H1 (cell line): ENCODE data around the gene GAR1. TPM values are rescaled to one million over a fixed set of nuclear protein-coding genes. Genes with fewer than 3 reads are reported as not detected.

Experiments used
- CTCF ChIA-PET: fragments of 300-600 bp; sonication (Branson Sonifier 250); formaldehyde crosslinking; loops from one replicate; lab custom pipeline; 2021; ENCODE audit not compliant: partially characterized antibody; lab: Charles Lee
- POLR2A ChIA-PET: fragments of 300-600 bp; sonication (Branson Sonifier 250); formaldehyde crosslinking; loops from one replicate; lab custom pipeline; 2021; ENCODE audit warnings: inconsistent platforms; ENCODE audit not compliant: partially characterized antibody; lab: Charles Lee
- DNase-seq, 2 experiments: peaks; one replicate each; pipeline versions ENCODE4 v3.0.0 to v3.0.0-alpha.2; 2010 to 2022; ENCODE audit warnings: low spot score in 2 of 2, low read depth in 1 of 2, mixed read lengths in 1 of 2
- FAIRE-seq: peaks from 2 replicates; lab custom pipeline; 2011; peaks lifted over from hg19 to GRCh38; lab: Jason Lieb, UNC
- H2AFZ ChIP-seq: 2 replicates; pipeline ENCODE4 v1.8.1; 2012; ENCODE audit warnings: low read length, inconsistent platforms
- H2AK5ac ChIP-seq: 2 replicates; pipeline ENCODE4 v1.6.1; 2013; ENCODE audit warnings: low read depth, low read length
- H2BK120ac ChIP-seq: replicated peaks from 2 replicates; pipeline ENCODE3; 2013; ENCODE audit warnings: low read depth, low read length, inconsistent platforms
- H2BK12ac ChIP-seq: 2 replicates; pipeline ENCODE4 v1.6.1; 2013; ENCODE audit warnings: low read depth, low read length
- H2BK15ac ChIP-seq: 2 replicates; pipeline ENCODE4 v1.6.1; 2013; ENCODE audit warnings: low read length
- H2BK20ac ChIP-seq: 2 replicates; pipeline ENCODE4 v1.6.1; 2013; ENCODE audit warnings: low read length
- H2BK5ac ChIP-seq: 2 replicates; pipeline ENCODE4 v1.6.1; 2013; ENCODE audit warnings: low read depth, low read length
- H3K14ac ChIP-seq: 2 replicates; pipeline ENCODE4 v1.6.1; 2013; ENCODE audit warnings: inconsistent platforms; ENCODE audit not compliant: insufficient read length
- H3K18ac ChIP-seq: 2 replicates; pipeline ENCODE4 v1.6.1; 2013; ENCODE audit warnings: low read length; ENCODE audit errors: extremely low read depth
- H3K23ac ChIP-seq: 2 replicates; pipeline ENCODE4 v1.6.1; 2013; ENCODE audit warnings: inconsistent platforms; ENCODE audit not compliant: insufficient read length
- H3K23me2 ChIP-seq: 2 replicates; pipeline ENCODE4 v1.6.1; 2013; ENCODE audit warnings: low read depth, low read length
- H3K27ac ChIP-seq: 2 replicates; pipeline ENCODE4 v1.6.1; 2011; ENCODE audit warnings: low read depth, low read length, inconsistent platforms
- H3K27me3 ChIP-seq, 4 experiments: replicated peaks in 1 of 4; 1 replicate in 1 of 4; 2 replicates in 3 of 4; pipeline versions ENCODE4 v1.6.1 to v1.8.1; 2011 to 2013; ENCODE audit warnings: low read length in 3 of 4, mild to moderate bottlenecking in 3 of 4, inconsistent platforms in 2 of 4, mixed read lengths in 2 of 4, moderate library complexity in 1 of 4; ENCODE audit not compliant: control insufficient read depth in 3 of 4, insufficient read depth in 3 of 4; ENCODE audit errors: extremely low read depth in 1 of 4
- H3K36me3 ChIP-seq, 4 experiments: 2 replicates each; pipeline versions ENCODE4 v1.6.1 to v1.8.1; 2011 to 2013; ENCODE audit warnings: mild to moderate bottlenecking in 4 of 4, low read length in 3 of 4, moderate library complexity in 2 of 4, control low read depth in 1 of 4, inconsistent platforms in 1 of 4; ENCODE audit not compliant: insufficient read depth in 4 of 4, control insufficient read depth in 2 of 4
- H3K4ac ChIP-seq: replicated peaks from 2 replicates; pipeline ENCODE3; 2013; ENCODE audit warnings: low read length, low read depth, mixed read lengths, inconsistent platforms; ENCODE audit not compliant: insufficient read length
- H3K4me1 ChIP-seq, 4 experiments: replicated peaks in 1 of 4; 1 replicate in 1 of 4; 2 replicates in 3 of 4; pipeline versions ENCODE4 v1.6.1 to v1.8.1; 2011 to 2013; ENCODE audit warnings: low read length in 3 of 4, inconsistent platforms in 2 of 4, mixed read lengths in 1 of 4; ENCODE audit not compliant: insufficient read depth in 4 of 4, control insufficient read depth in 3 of 4
- H3K4me2 ChIP-seq, 2 experiments: 2 replicates each; pipeline versions ENCODE4 v1.6.1 to v1.8.1; 2011 to 2013; ENCODE audit warnings: low read depth in 2 of 2, low read length in 2 of 2, control low read depth in 1 of 2, inconsistent platforms in 1 of 2, mild to moderate bottlenecking in 1 of 2; ENCODE audit not compliant: insufficient read depth in 1 of 2
- H3K4me3 ChIP-seq, 4 experiments: fragments of 200-600, 300-600 bp in 1 of 4; sonication (generic), shearing (Covaris generic), sonication (Bioruptor Twin) in 1 of 4; 2 replicates each; pipeline versions ENCODE4 v1.5.1 to v1.8.1; 2011 to 2016; ENCODE audit warnings: low read length in 4 of 4, low read depth in 3 of 4, control low read depth in 2 of 4, inconsistent platforms in 2 of 4, mild to moderate bottlenecking in 2 of 4, mixed read lengths in 1 of 4, moderate library complexity in 1 of 4; ENCODE audit not compliant: insufficient read depth in 2 of 4; ENCODE audit errors: extremely low read depth in 1 of 4
- H3K56ac ChIP-seq: replicated peaks from 2 replicates; pipeline ENCODE3; 2013; ENCODE audit warnings: low read depth, mild to moderate bottlenecking, mixed read lengths, low read length, inconsistent platforms; ENCODE audit not compliant: insufficient read length
- H3K79me1 ChIP-seq: 2 replicates; pipeline ENCODE4 v1.6.1; 2013; ENCODE audit warnings: low read depth, low read length, control low read depth
- H3K79me2 ChIP-seq, 2 experiments: 2 replicates each; pipeline versions ENCODE4 v1.6.1 to v1.8.1; 2012 to 2013; ENCODE audit warnings: low read length in 2 of 2, mild to moderate bottlenecking in 2 of 2, inconsistent platforms in 1 of 2; ENCODE audit not compliant: insufficient read depth in 2 of 2, control insufficient read depth in 1 of 2
- H3K9ac ChIP-seq, 4 experiments: replicated peaks in 1 of 4; 1 replicate in 1 of 4; 2 replicates in 3 of 4; pipeline versions ENCODE4 v1.6.1 to v1.8.1; 2011 to 2013; ENCODE audit warnings: low read depth in 3 of 4, low read length in 3 of 4, control low read depth in 2 of 4, mild to moderate bottlenecking in 2 of 4, moderate library complexity in 2 of 4, inconsistent platforms in 1 of 4; ENCODE audit errors: extremely low read depth in 1 of 4
- H3K9me3 ChIP-seq, 2 experiments: 2 replicates each; pipeline versions ENCODE4 v1.6.1 to v1.8.1; 2012 to 2013; ENCODE audit warnings: mild to moderate bottlenecking in 2 of 2, moderate library complexity in 2 of 2, control low read depth in 1 of 2, inconsistent platforms in 1 of 2, low read depth in 1 of 2, low read length in 1 of 2, mixed read lengths in 1 of 2; ENCODE audit not compliant: insufficient read depth in 2 of 2
- H4K20me1 ChIP-seq, 2 experiments: replicated peaks in 1 of 2; 2 replicates each; pipeline versions ENCODE3 to v1.8.1; 2011 to 2013; ENCODE audit warnings: inconsistent platforms in 2 of 2, low read length in 2 of 2, mild to moderate bottlenecking in 1 of 2; ENCODE audit not compliant: insufficient read depth in 2 of 2, control insufficient read depth in 1 of 2
- H4K5ac ChIP-seq: 2 replicates; pipeline ENCODE4 v1.6.1; 2013; ENCODE audit warnings: low read length, low read depth, mixed read lengths, inconsistent platforms; ENCODE audit not compliant: insufficient read length
- H4K8ac ChIP-seq: 2 replicates; pipeline ENCODE4 v1.8.0; 2013; ENCODE audit warnings: mild to moderate bottlenecking, moderate library complexity, low read length, inconsistent platforms; ENCODE audit not compliant: insufficient read depth; ENCODE audit errors: extremely low read depth
- H4K91ac ChIP-seq: replicated peaks from 2 replicates; pipeline ENCODE3; 2013; ENCODE audit warnings: low read length, mixed read lengths, inconsistent platforms; ENCODE audit not compliant: insufficient read length
- NANOG ChIP-seq: IDR thresholded peaks from 2 replicates; pipeline ENCODE4 v1.6.1; 2011; ENCODE audit warnings: low read length, low read depth, mild to moderate bottlenecking, inconsistent platforms; ENCODE audit not compliant: insufficient read depth, poor library complexity, severe bottlenecking
- SAP30 ChIP-seq: fragments of 300-600 bp; sonication (generic); IDR thresholded peaks from 2 replicates; pipeline ENCODE4 v1.7.1; 2012; ENCODE audit warnings: low read length, moderate library complexity, mild to moderate bottlenecking, inconsistent platforms; ENCODE audit not compliant: insufficient read depth, insufficient replicate concordance
- SRF ChIP-seq: IDR thresholded peaks from 2 replicates; pipeline ENCODE4 v1.6.1; 2011; ENCODE audit warnings: mild to moderate bottlenecking, low read depth, low read length, moderate library complexity
- WGBS, 2 experiments: shearing (Covaris generic) in 1 of 2; methylation state at CpG; one replicate each; pipeline versions ENCODE4 v1.1.6 to v1.1.7; 2013 to 2015; ENCODE audit warnings: low lambda C conversion rate in 2 of 2, mixed read lengths in 2 of 2, inconsistent platforms in 1 of 2, low coverage in 1 of 2, missing lambda C conversion rate in 1 of 2; ENCODE audit not compliant: insufficient replicate concordance in 2 of 2, insufficient coverage in 1 of 2, insufficient read length in 1 of 2; ENCODE audit errors: extremely low coverage in 1 of 2, missing lambda C conversion rate in 1 of 2; 5-methylcytosine and 5-hydroxymethylcytosine counted together
- polyA plus RNA-seq, 7 experiments: library from polyadenylated mRNA; depleted of rRNA in 3 of 7; stranded (reverse) in 5 of 7; unstranded in 2 of 7; fragments of >200 nt in 5 of 7; fragments of 200-250 nt in 2 of 7; gene quantifications; 1 replicate in 5 of 7; 2 replicates in 1 of 7; 4 replicates in 1 of 7; pipeline versions ENCODE4 v1.2.1 to v1.2.3, GENCODE V29; 2011 to 2013; ENCODE audit warnings: missing spikeins in 2 of 7, mixed read lengths in 2 of 7
- total RNA-seq: library from RNA; stranded (reverse); fragmentation: NEBNext Ultra II Directional; extraction: Animal tissue kit (Norgen Biotek cat#: 25700); gene quantifications from 2 replicates; pipeline ENCODE4 v1.2.1, GENCODE V29; 2021

GAR1 gene
- total and polyA plus RNA-seq, 2 of the 8 experiments (the other 6 are each of a cell fraction or from before 2014, with no cell fraction given), result 14.5 to 37.5 TPM

DNA sequence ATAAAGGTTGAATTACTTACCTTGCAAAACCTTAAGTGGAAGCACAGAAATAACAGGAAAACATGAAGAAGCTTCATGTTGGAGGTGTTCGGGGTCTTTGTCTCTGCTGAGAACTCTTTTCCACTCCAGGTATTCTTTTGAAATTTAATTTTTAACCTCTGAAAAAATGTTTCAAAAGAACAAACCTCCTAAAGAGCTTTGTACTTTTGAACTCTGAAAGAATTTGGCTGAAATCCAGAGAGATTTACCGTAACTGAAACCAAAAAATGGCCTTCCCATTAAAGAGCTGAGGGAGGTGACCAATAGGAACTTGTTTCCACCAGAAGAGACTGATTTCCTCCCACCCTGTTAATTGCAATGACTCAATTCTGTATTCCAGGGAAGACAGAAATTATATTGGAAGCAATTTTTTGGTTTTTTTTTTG lies 13.7 kb upstream of the GAR1 start, which contains the start of gene CFI:
TSS of gene CFI (minus strand) at position 105 of the 425 bp plus-strand sequence. CDS start at position 77, 28 bp downstream.
- Histone ChIP-seq H2BK5ac (no peak within 1 kb of the TSS), H3K4ac (no peak within 1 kb of the TSS), H4K91ac (no peak within 1 kb of the TSS), H3K27me3 (no peaks in the 10 kb centered on the region), H3K36me3 (no peaks in the 10 kb centered on the region), H3K56ac (no peak within 1 kb of the TSS), H2BK20ac (no peak within 1 kb of the TSS), H2AFZ (no peak within 1 kb of the TSS), H3K79me1 (no peaks in the 10 kb centered on the region), H3K79me2 (no peaks in the 10 kb centered on the region), H3K23me2 (no peaks in the 10 kb centered on the region), H2BK15ac (no peak within 1 kb of the TSS), H4K5ac (no peak within 1 kb of the TSS), H3K27ac (no peak within 1 kb of the TSS), H2BK120ac (no peak within 1 kb of the TSS), H4K20me1 (no peaks in the 10 kb centered on the region), H3K4me1 (no peaks in the 10 kb centered on the region), H4K8ac (no peak within 1 kb of the TSS), H3K14ac (no peak within 1 kb of the TSS), H3K4me2 (no peak within 1 kb of the TSS), H3K23ac (no peak within 1 kb of the TSS), H2BK12ac (no peak within 1 kb of the TSS), H3K9ac (no peak within 1 kb of the TSS), H2AK5ac (no peak within 1 kb of the TSS), H3K9me3 (no peaks in the 10 kb centered on the region), H3K4me3 (no peak within 1 kb of the TSS), H3K18ac (no peak within 1 kb of the TSS)
- FAIRE-seq (no peak), DNase-seq (no peak)
- CTCF ChIA-PET, result interaction anchor here (1.4 kb wide), 1 partner anchor 98 kb away, joined by 4 read pairs; the partner anchor contains the start of gene CASP6
- 85% methylated on average over 2 of the region's 2 CpGs; no CpG with 5 or more reads in 1 of the 2 experiments for WGBS, 2 experiments
- POLR2A ChIA-PET, result no interaction called here
- TF ChIP-seq SRF (no peak), NANOG (no peak), SAP30 (no peak)
